GM12878 (cell line): ENCODE measurements around the gene KRTAP6-3. TPM values are rescaled to one million over a fixed set of nuclear protein-coding genes. Genes with fewer than 3 reads are reported as not detected.

ENCODE experiments used
- ATAC-seq: fragments of 200-7000 bp; cut with Tn5 transposase; 3 replicates; pipeline ENCODE4 v1.9.1; 2020; ENCODE audit warnings: mild to moderate bottlenecking, moderate library complexity
- BruUV-seq: library from RNA; stranded (reverse); fragments of 400-500 nt; replicated peaks from 2 replicates; lab custom pipeline; 2021; lab: Mats Ljungman, UMichigan
- CTCF ChIA-PET: fragments of 300-600 bp; sonication (Branson Sonifier 250); formaldehyde crosslinking; extraction: SDS; loops from one replicate; lab custom pipeline; 2021; ENCODE audit warnings: inconsistent platforms; lab: Yijun Ruan, JAX
- POLR2A ChIA-PET: fragments of 350-600 bp; formaldehyde crosslinking; extraction: SDS; loops from one replicate; lab custom pipeline; 2021; ENCODE audit warnings: inconsistent platforms; lab: Charles Lee
- RAD21 ChIA-PET: fragments of 300-600 bp; sonication (Branson Sonifier 250); formaldehyde crosslinking; loops from one replicate; lab custom pipeline; 2023; ENCODE audit warnings: antibody characterized with exemption; ENCODE audit not compliant: unreplicated experiment; lab: Charles Lee
- SMC1A ChIA-PET: fragments of 300-600 bp; sonication (Branson Sonifier 250); formaldehyde crosslinking; loops from one replicate; lab custom pipeline; 2023; ENCODE audit not compliant: unreplicated experiment, uncharacterized antibody; lab: Charles Lee
- DNase-seq: peaks from one replicate; pipeline ENCODE4 v3.0.0-alpha.2; 2011; ENCODE audit warnings: low read depth, low spot score
- FAIRE-seq: peaks from 3 replicates; lab custom pipeline; 2011; peaks lifted over from hg19 to GRCh38; lab: Jason Lieb, UNC
- H2AFZ ChIP-seq: 2 replicates; pipeline ENCODE4 v1.6.0; 2011; ENCODE audit warnings: low read depth, low read length, control low read depth; ENCODE audit not compliant: control insufficient read depth
- H3K27ac ChIP-seq: 2 replicates; pipeline ENCODE4 v1.5.1; 2011; ENCODE audit warnings: control low read depth; ENCODE audit not compliant: control insufficient read depth, insufficient read depth
- H3K27me3 ChIP-seq, 2 experiments: replicated peaks in 1 of 2; 2 replicates each; pipeline versions ENCODE4 v1.6.0 to v1.6.1; 2011; ENCODE audit warnings: low read length in 1 of 2; ENCODE audit not compliant: control insufficient read depth in 2 of 2, insufficient read depth in 2 of 2
- H3K36me3 ChIP-seq, 2 experiments: 2 replicates each; pipeline ENCODE4 v1.5.1; 2011; ENCODE audit warnings: low read length in 1 of 2; ENCODE audit not compliant: control insufficient read depth in 2 of 2, insufficient read depth in 2 of 2
- H3K4me1 ChIP-seq: 2 replicates; pipeline ENCODE4 v1.6.1; 2011; ENCODE audit warnings: mild to moderate bottlenecking, low read length, moderate library complexity, mixed read lengths; ENCODE audit not compliant: control insufficient read depth, insufficient read depth
- H3K4me2 ChIP-seq: 2 replicates; pipeline ENCODE4 v1.6.0; 2011; ENCODE audit warnings: control low read depth; ENCODE audit not compliant: control insufficient read depth, insufficient read depth
- H3K4me3 ChIP-seq: fragments of 200-600 bp; sonication (generic); 2 replicates; pipeline ENCODE4 v1.5.1; 2016
- H3K79me2 ChIP-seq: 2 replicates; pipeline ENCODE4 v1.6.0; 2011; ENCODE audit warnings: low read length; ENCODE audit not compliant: control insufficient read depth, insufficient read depth
- H3K9ac ChIP-seq: 2 replicates; pipeline ENCODE4 v1.8.0; 2011; ENCODE audit warnings: low read length, control low read depth, mixed read lengths; ENCODE audit not compliant: control insufficient read depth, insufficient read depth
- H3K9me3 ChIP-seq: replicated peaks from 3 replicates; pipeline ENCODE4 v1.5.1; 2011; ENCODE audit warnings: mild to moderate bottlenecking, low read length; ENCODE audit not compliant: control insufficient read depth, insufficient read depth
- H4K20me1 ChIP-seq: 2 replicates; pipeline ENCODE4 v1.6.0; 2011; ENCODE audit not compliant: control insufficient read depth, insufficient read depth
- BCL3 ChIP-seq: IDR thresholded peaks from 2 replicates; pipeline ENCODE4 v1.6.1; 2011; ENCODE audit warnings: borderline replicate concordance, low read depth, mild to moderate bottlenecking, moderate library complexity, low read length; ENCODE audit not compliant: insufficient read depth, poor library complexity, severe bottlenecking
- BMI1 ChIP-seq: fragments of 450-650 bp; IDR thresholded peaks from 2 replicates; pipeline ENCODE4 v1.6.1; 2016; ENCODE audit warnings: mild to moderate bottlenecking, moderate library complexity, borderline replicate concordance
- ESRRA ChIP-seq: IDR thresholded peaks from 2 replicates; pipeline ENCODE4 v1.6.1; 2012; ENCODE audit warnings: mild to moderate bottlenecking, low read length, improper control_type of control experiment
- GATAD2B ChIP-seq: fragments of 450-650 bp; conservative IDR thresholded peaks from 2 replicates; pipeline ENCODE4 v1.6.1; 2017; ENCODE audit warnings: low read depth, mild to moderate bottlenecking, moderate library complexity
- MXI1 ChIP-seq: fragments of 150-350 bp; IDR thresholded peaks from 2 replicates; pipeline ENCODE4 v1.6.1; 2011; ENCODE audit warnings: low read depth, mild to moderate bottlenecking, inconsistent platforms, low read length, improper control_type of control experiment
- MYB ChIP-seq: fragments of 150-350 bp; IDR thresholded peaks from 2 replicates; pipeline ENCODE4 v1.6.1; 2014; ENCODE audit warnings: mild to moderate bottlenecking, low read depth, low read length, borderline replicate concordance
- MYC ChIP-seq: IDR thresholded peaks from 2 replicates; pipeline ENCODE4 v1.6.1; 2011; ENCODE audit warnings: mild to moderate bottlenecking, low read length, moderate library complexity, inconsistent platforms; ENCODE audit not compliant: insufficient read depth, insufficient replicate concordance, insufficient read length, severe bottlenecking
- NFXL1 ChIP-seq: fragments of 450-650 bp; IDR thresholded peaks from 2 replicates; pipeline ENCODE4 v1.6.1; 2017; ENCODE audit warnings: antibody characterized with exemption, mild to moderate bottlenecking, borderline replicate concordance
- NKRF ChIP-seq: fragments of 450-650 bp; conservative IDR thresholded peaks from 2 replicates; pipeline ENCODE4 v1.6.1; 2017; ENCODE audit warnings: mild to moderate bottlenecking, moderate library complexity
- PBX3 ChIP-seq: IDR thresholded peaks from 2 replicates; pipeline ENCODE4 v1.6.1; 2011; ENCODE audit warnings: mild to moderate bottlenecking, low read depth, low read length, moderate library complexity; ENCODE audit not compliant: insufficient replicate concordance
- POLR2A ChIP-seq: IDR thresholded peaks from 2 replicates; pipeline ENCODE4 v1.6.1; 2011; ENCODE audit warnings: low read depth, mild to moderate bottlenecking, low read length
- RAD51 ChIP-seq: fragments of 450-650 bp; IDR thresholded peaks from 2 replicates; pipeline ENCODE4 v1.6.1; 2016; ENCODE audit warnings: moderate library complexity, mild to moderate bottlenecking, inconsistent platforms
- REST ChIP-seq: IDR thresholded peaks from 2 replicates; pipeline ENCODE4 v1.6.1; 2012; ENCODE audit warnings: mild to moderate bottlenecking, low read depth, low read length
- SP1 ChIP-seq: IDR thresholded peaks from one replicate; pipeline ENCODE4 v1.6.1; 2011; ENCODE audit warnings: low read depth, low read length
- TBL1XR1 ChIP-seq: IDR thresholded peaks from 2 replicates; pipeline ENCODE4 v1.6.1; 2012; ENCODE audit warnings: low read depth, low read length, improper control_type of control experiment
- YY1 ChIP-seq: IDR thresholded peaks from 2 replicates; pipeline ENCODE4 v1.6.1; 2011; ENCODE audit warnings: low read depth, mild to moderate bottlenecking, low read length
- ZZZ3 ChIP-seq: IDR thresholded peaks from 2 replicates; pipeline ENCODE4 v1.6.1; 2011; ENCODE audit warnings: low read depth; ENCODE audit not compliant: control insufficient read depth, insufficient read length
- in situ Hi-C: fragments of 300-500 bp; cut with MboI; formaldehyde crosslinking; loops from 9 replicates; pipeline ENCODE4 v1.14.3; 2018; ENCODE audit warnings: mixed read lengths
- intact Hi-C: fragments of 100-400 bp; cut with micrococcal nuclease; formaldehyde crosslinking; loops from one replicate; pipeline ENCODE4 v1.14.2; 2022; ENCODE audit not compliant: unreplicated experiment
- polyA plus RNA-seq, 11 experiments: library from polyadenylated mRNA; depleted of rRNA in 4 of 11; unstranded in 6 of 11; stranded (reverse) in 5 of 11; fragments of >200 nt; fragmentation: Nextera tagmentation in 4 of 11; fragmentation: Illumina TruSeq in 1 of 11; extraction: Ambion mirVana in 4 of 11; extraction: Trizol in 1 of 11; gene quantifications; 1 replicate in 1 of 11; 2 replicates in 10 of 11; pipeline versions ENCODE4 v1.2.1 to v1.2.3, GENCODE V29; 2011 to 2016; ENCODE audit warnings: inconsistent platforms in 2 of 11, missing spikeins in 2 of 11, low read depth in 1 of 11
- total RNA-seq, 4 experiments: library from RNA; depleted of rRNA in 3 of 4; stranded (reverse); fragments of >200 nt in 3 of 4; fragmentation: Illumina TruSeq in 1 of 4; extraction: Trizol in 1 of 4; gene quantifications; 2 replicates each; pipeline versions ENCODE4 v1.2.1 to v1.2.3, GENCODE V29; 2013 to 2021

KRTAP6-3 gene
- total and polyA plus RNA-seq, 10 of the 15 experiments (the other 5 are each of a cell fraction or from before 2014, with no cell fraction given), result not detected

GRCh38 chr21:30567617-30568016, 24.6 kb upstream of the KRTAP6-3 start (continued):
- TF ChIP-seq GATAD2B (no peak), SP1 (no peak), TBL1XR1 (no peak), MXI1 (no peak), ESRRA (no peak), PBX3 (no peak), RAD51 (no peak), BMI1 (no peak)
- TF ChIP-seq, all 136 proteins: peak for 0

GRCh38 chr21:30577766-30578165, 14.5 kb upstream of the KRTAP6-3 start:
- H3K9ac ChIP-seq, result no peak overlapping the region
- H4K20me1 ChIP-seq, result no peaks in the 10 kb centered on the region
- no peak overlapping the region for H3K4me2 ChIP-seq
- intact Hi-C loops, result no loop called here
- no peaks in the 10 kb centered on the region for H3K4me1 ChIP-seq
- no peaks in the 10 kb centered on the region for H3K27me3 ChIP-seq
- H3K36me3 ChIP-seq, result no peaks in the 10 kb centered on the region
- no peak overlapping the region for H2AFZ ChIP-seq
- H3K4me3 ChIP-seq, result no peak overlapping the region
- ChIA-PET CTCF (no interaction called here), RAD21 (no interaction called here), POLR2A (no interaction called here), SMC1A (no interaction called here)
- BruUV-seq, result no TSS peak
- ATAC-seq, result no peak
- no peak overlapping the region for H3K27ac ChIP-seq
- no peak for DNase-seq
- in situ Hi-C loops, result no loop called here
- H3K79me2 ChIP-seq, result no peaks in the 10 kb centered on the region
- H3K9me3 ChIP-seq, result no peaks in the 10 kb centered on the region
- no peak for FAIRE-seq
- TF ChIP-seq ZZZ3 (no peak), YY1 (no peak), BCL3 (no peak), MYC (no peak), NFXL1 (no peak), MYB (no peak), NKRF (no peak), TBL1XR1 (no peak), REST (no peak), POLR2A (no peak)
